CD8-positive, alpha-beta memory T cell (primary cell): ENCODE results near the gene SYVN1. TPM values are rescaled to one million over a fixed set of nuclear protein-coding genes. Genes with fewer than 3 reads are reported as not detected.

Source experiments
- CTCF ChIA-PET: fragments of 350-600 bp; sonication (Branson Sonifier 250); formaldehyde crosslinking; loops from one replicate; lab custom pipeline; 2021; ENCODE audit warnings: antibody characterized with exemption; lab: Charles Lee
- POLR2A ChIA-PET: fragments of 350-600 bp; sonication (Branson Sonifier 250); formaldehyde crosslinking; loops from one replicate; lab custom pipeline; 2021; ENCODE audit warnings: antibody characterized with exemption; lab: Charles Lee
- DNase-seq, 5 donors: peaks; one replicate each; pipeline versions ENCODE4 v3.0.0 to v3.0.0-alpha.2; 2020 to 2022; ENCODE audit warnings: mixed read lengths in 1 of 5
- H3K27ac ChIP-seq: one replicate; pipeline ENCODE4 v1.7.0; 2013; ENCODE audit warnings: low read depth, mild to moderate bottlenecking, low read length, moderate library complexity
- H3K27me3 ChIP-seq: 2 replicates; pipeline ENCODE4 v1.7.0; 2013; ENCODE audit warnings: low read length, mild to moderate bottlenecking; ENCODE audit not compliant: insufficient read depth, poor library complexity, severe bottlenecking
- H3K36me3 ChIP-seq: 2 replicates; pipeline ENCODE4 v1.7.0; 2013; ENCODE audit warnings: mild to moderate bottlenecking, low read length, moderate library complexity; ENCODE audit not compliant: insufficient read depth
- H3K4me1 ChIP-seq: 2 replicates; pipeline ENCODE4 v1.7.0; 2013; ENCODE audit warnings: mild to moderate bottlenecking, low read length, moderate library complexity; ENCODE audit not compliant: insufficient read depth
- H3K4me3 ChIP-seq: 2 replicates; pipeline ENCODE4 v1.7.0; 2013; ENCODE audit warnings: mild to moderate bottlenecking, low read length
- H3K9me3 ChIP-seq: 2 replicates; pipeline ENCODE4 v1.7.0; 2013; ENCODE audit warnings: mild to moderate bottlenecking, low read length
- H3K27ac Mint-ChIP-seq, 8 donors: one replicate each; pipeline ENCODE4 v1.8.0; 2020 to 2021; ENCODE audit warnings: mixed read lengths in 8 of 8, mild to moderate bottlenecking in 6 of 8, inconsistent platforms in 3 of 8, moderate library complexity in 3 of 8
- H3K27me3 Mint-ChIP-seq, 2 donors: one replicate each; pipeline ENCODE4 v1.8.0; 2020 to 2021; ENCODE audit warnings: mixed read lengths in 2 of 2, mild to moderate bottlenecking in 1 of 2, moderate library complexity in 1 of 2
- H3K36me3 Mint-ChIP-seq, 3 donors: one replicate each; pipeline ENCODE4 v1.8.0; 2020 to 2021; ENCODE audit warnings: mixed read lengths in 3 of 3, inconsistent platforms in 1 of 3, mild to moderate bottlenecking in 1 of 3
- H3K4me1 Mint-ChIP-seq, 3 donors: one replicate each; pipeline ENCODE4 v1.8.0; 2020 to 2021; ENCODE audit warnings: mixed read lengths in 3 of 3, inconsistent platforms in 1 of 3, mild to moderate bottlenecking in 1 of 3
- H3K4me3 Mint-ChIP-seq, 7 donors: one replicate each; pipeline ENCODE4 v1.8.0; 2020 to 2021; ENCODE audit warnings: mixed read lengths in 7 of 7, mild to moderate bottlenecking in 6 of 7, moderate library complexity in 4 of 7, inconsistent platforms in 2 of 7
- H3K9me3 Mint-ChIP-seq, 5 donors: one replicate each; pipeline ENCODE4 v1.8.0; 2020 to 2022; ENCODE audit warnings: mixed read lengths in 5 of 5, mild to moderate bottlenecking in 3 of 5, moderate library complexity in 2 of 5, inconsistent platforms in 1 of 5
- polyA plus RNA-seq: library from polyadenylated mRNA; unstranded; fragments of 300-500 nt; fragmentation: Illumina TruSeq; gene quantifications from one replicate; pipeline ENCODE4 v1.2.3, GENCODE V29; 2021
- total RNA-seq, 2 experiments: library from RNA; stranded (reverse); gene quantifications; one replicate each; pipeline ENCODE4 v1.2.3, GENCODE V29; 2021

The SYVN1 gene
- total and polyA plus RNA-seq, 3 experiments from 2014 or later, result 19.6 to 39.7 (median 35.1) TPM

GRCh38 chr11:65148657-65149056 is 14.3 kb upstream of the SYVN1 start:
- Mint-ChIP-seq H3K4me1 (no peaks in the 10 kb centered on the region), H3K36me3 (no peaks in the 10 kb centered on the region), H3K27ac (peak overlapping the region in 1 of 8 donors; percentile 68), H3K9me3 (peaks cover 0 to 3% (median 0%) of the 10 kb centered on the region in 5 donors), H3K27me3 (peaks cover 4 to 10% of the 10 kb centered on the region in 2 donors), H3K4me3 (no peak overlapping the region)
- ChIA-PET CTCF (no interaction called here), POLR2A (no interaction called here)
- Histone ChIP-seq H3K27ac (no peak overlapping the region), H3K27me3 (no peaks in the 10 kb centered on the region), H3K36me3 (no peaks in the 10 kb centered on the region), H3K4me3 (no peak overlapping the region), H3K9me3 (no peaks in the 10 kb centered on the region), H3K4me1 (no peaks in the 10 kb centered on the region)
- DNase-seq, result no peak

DNA sequence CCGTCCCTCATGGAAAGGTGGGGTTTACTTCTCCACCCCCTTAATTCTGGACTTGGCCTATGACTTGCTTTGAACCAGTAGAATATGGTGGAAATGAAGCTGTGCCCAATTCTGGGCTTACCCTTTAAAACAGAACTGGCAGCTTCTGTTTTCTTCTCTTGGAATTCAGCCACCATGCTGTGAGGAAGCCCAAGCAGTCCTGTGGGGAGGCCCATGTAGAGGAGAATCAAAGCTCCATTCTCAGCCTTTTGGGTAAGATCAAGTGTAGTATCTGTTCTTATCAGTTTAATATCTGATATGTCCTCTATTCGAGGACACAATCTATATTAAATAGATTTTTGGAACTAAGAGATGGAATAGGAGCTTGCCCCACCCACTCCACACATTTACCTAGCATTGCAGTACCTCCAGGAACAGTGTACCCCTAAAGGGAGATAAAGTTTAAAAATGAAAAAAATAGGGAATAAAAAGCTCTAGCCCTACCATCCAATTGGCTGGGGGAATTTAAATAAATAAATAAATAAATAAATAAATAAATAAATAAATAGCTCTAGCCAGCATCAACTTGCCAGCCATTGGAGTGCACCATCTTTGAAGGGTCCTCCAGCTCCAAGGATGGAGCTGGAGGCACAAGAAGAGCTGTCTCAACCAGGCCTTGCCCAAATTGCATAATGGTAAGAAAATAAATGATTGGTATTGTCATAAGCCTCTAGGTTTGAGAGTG is 13.2 kb upstream of the SYVN1 start:
- no peaks in the 10 kb centered on the region for H3K4me1 Mint-ChIP-seq
- POLR2A ChIA-PET, result no interaction called here

GRCh38 chr11:65141896-65142494 is 7.7 kb upstream of the SYVN1 start:
- no peaks in the 10 kb centered on the region for H3K36me3 ChIP-seq
- Mint-ChIP-seq H3K4me3 (no peak overlapping the region), H3K9me3 (no peaks in the 10 kb centered on the region), H3K27ac (no peak overlapping the region), H3K27me3 (peaks cover 1 to 14% of the 10 kb centered on the region in 2 donors), H3K4me1 (peaks cover 0 to 2% (median 0%) of the 10 kb centered on the region in 3 donors), H3K36me3 (no peaks in the 10 kb centered on the region)
- no peaks in the 10 kb centered on the region for H3K9me3 ChIP-seq
- ChIA-PET POLR2A (no interaction called here), CTCF (no interaction called here)
- no peak for DNase-seq
- no peak overlapping the region for H3K4me3 ChIP-seq
- no peaks in the 10 kb centered on the region for H3K27me3 ChIP-seq
- H3K27ac ChIP-seq, result no peak overlapping the region
- no peaks in the 10 kb centered on the region for H3K4me1 ChIP-seq

More for the DNA sequence above, 13.2 kb upstream of the SYVN1 start:
- no peak overlapping the region for H3K27ac ChIP-seq
- no peaks in the 10 kb centered on the region for H3K4me1 ChIP-seq
- no peak overlapping the region for H3K4me3 Mint-ChIP-seq
- no peak overlapping the region for H3K4me3 ChIP-seq
- no peaks in the 10 kb centered on the region for H3K36me3 ChIP-seq
- H3K36me3 Mint-ChIP-seq, result no peaks in the 10 kb centered on the region
- H3K27me3 Mint-ChIP-seq, result peaks cover 4 to 14% of the 10 kb centered on the region in 2 donors
- no peaks in the 10 kb centered on the region for H3K27me3 ChIP-seq
- no peaks in the 10 kb centered on the region for H3K9me3 ChIP-seq
- peaks cover 0 to 3% (median 0%) of the 10 kb centered on the region in 5 donors for H3K9me3 Mint-ChIP-seq
- no peak for DNase-seq
- CTCF ChIA-PET, result interaction anchor here (1.1 kb wide), 1 partner anchor 26 kb away, joined by 3 read pairs; the partner anchor contains the start of genes FAU and MRPL49
- no peak overlapping the region for H3K27ac Mint-ChIP-seq

DNA sequence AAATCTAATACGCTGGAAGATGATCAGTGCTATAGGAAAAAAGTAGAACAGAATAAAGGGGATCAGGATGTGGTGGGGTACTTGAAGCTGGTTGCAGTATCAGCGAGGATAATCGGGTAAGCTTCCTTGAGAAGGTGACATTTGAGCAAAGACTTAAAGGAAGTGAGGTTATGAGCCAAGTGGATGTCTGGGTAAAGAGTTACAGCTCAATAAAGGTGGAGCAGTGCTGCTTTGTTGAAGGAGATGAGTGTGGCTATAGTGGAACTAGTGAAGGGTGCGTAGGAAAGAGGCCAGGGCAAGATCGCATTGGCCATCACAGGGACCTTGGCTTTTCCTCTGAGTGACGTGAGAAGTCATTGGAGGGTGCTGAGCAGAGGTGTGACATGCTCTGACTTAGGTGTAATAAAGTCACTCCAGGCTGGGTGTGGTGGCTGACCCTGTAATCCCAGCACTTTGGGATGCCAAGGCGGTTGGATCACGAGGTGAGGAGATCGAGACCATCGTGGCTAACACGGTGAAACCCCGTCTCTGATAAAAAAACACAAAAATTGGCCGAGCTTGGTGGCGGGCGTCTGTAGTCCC is 2.3 kb upstream of the SYVN1 start:
- Histone ChIP-seq H3K4me1 (peaks cover 31% of the 10 kb centered on the region), H3K36me3 (peaks cover 14% of the 10 kb centered on the region), H3K27me3 (no peaks in the 10 kb centered on the region), H3K27ac (no peak overlapping the region), H3K4me3 (no peak overlapping the region), H3K9me3 (no peaks in the 10 kb centered on the region)
- POLR2A ChIA-PET, result interaction anchor here (0.6 to 4.0 kb wide), 6 partner anchors 12 to 1198 kb away, joined by 3 to 60 read pairs (median 4); partner anchors contain the start of genes FAU, MRPL49, NAA40 and SAC3D1
- CTCF ChIA-PET, result interaction anchor here (1.4 to 1.6 kb wide), 2 partner anchors 15 to 26 kb away, joined by 4 read pairs; partner anchors contain the start of gene FAU
- Mint-ChIP-seq H3K27me3 (peaks cover 0 to 5% of the 10 kb centered on the region in 2 donors), H3K4me1 (peaks cover 35 to 47% (median 36%) of the 10 kb centered on the region in 3 donors), H3K27ac (peak overlapping the region; percentile 85 to 100 (median 92)), H3K36me3 (peaks cover 0 to 33% (median 1%) of the 10 kb centered on the region in 3 donors), H3K9me3 (no peaks in the 10 kb centered on the region), H3K4me3 (peak overlapping the region in 5 of 7 donors; percentile 21 to 75 (median 63))
- no peak for DNase-seq

GRCh38 chr11:65135633-65136145 is 1.4 kb upstream of the SYVN1 start:
- peaks cover 0 to 4% of the 10 kb centered on the region in 2 donors for H3K27me3 Mint-ChIP-seq
- Histone ChIP-seq H3K27ac (peak overlapping the region; percentile 100), H3K4me3 (peak overlapping the region; percentile 99), H3K27me3 (no peaks in the 10 kb centered on the region), H3K9me3 (no peaks in the 10 kb centered on the region), H3K36me3 (peaks cover 23% of the 10 kb centered on the region), H3K4me1 (peaks cover 31% of the 10 kb centered on the region)
- H3K4me1 Mint-ChIP-seq, result peaks cover 35 to 52% (median 36%) of the 10 kb centered on the region in 3 donors
- CTCF ChIA-PET, result interaction anchor here (0.9 to 1.6 kb wide), 10 partner anchors 14 to 724 kb away, joined by 3 to 9 read pairs (median 4); partner anchors contain the start of genes FAU, VPS51 and ZNHIT2
- peaks cover 0 to 42% (median 4%) of the 10 kb centered on the region in 3 donors for H3K36me3 Mint-ChIP-seq
- no peaks in the 10 kb centered on the region for H3K9me3 Mint-ChIP-seq
- POLR2A ChIA-PET, result interaction anchor here (0.6 to 4.0 kb wide), 15 partner anchors 11 to 390 kb away, joined by 3 to 60 read pairs (median 4); partner anchors contain the start of genes ARL2, CAPN1, CDC42EP2 and DPF2
- peak overlapping the region; percentile 94 to 100 (median 98) for H3K4me3 Mint-ChIP-seq
- peak overlapping the region; percentile 98 to 100 (median 100) for H3K27ac Mint-ChIP-seq
- DNase-seq, result no peak

- Histone ChIP-seq H3K36me3 (peaks cover 27% of the 10 kb centered on the region), H3K27ac (peak overlapping the region; percentile 100), H3K4me1 (peaks cover 31% of the 10 kb centered on the region), H3K4me3 (peak overlapping the region; percentile 99), H3K27me3 (no peaks in the 10 kb centered on the region), H3K9me3 (no peaks in the 10 kb centered on the region)
- peak; percentile 74 to 93 (median 90) for DNase-seq
- CTCF ChIA-PET, result interaction anchor here (0.6 to 2.2 kb wide), 14 partner anchors 13 to 725 kb away, joined by 3 to 9 read pairs (median 4); partner anchors contain the start of genes CDC42EP2, FAU, MRPL49 and VPS51
- Mint-ChIP-seq H3K4me3 (peak overlapping the region; percentile 94 to 100 (median 98)), H3K9me3 (no peaks in the 10 kb centered on the region), H3K27me3 (peaks cover 0 to 4% of the 10 kb centered on the region in 2 donors), H3K27ac (peak overlapping the region; percentile 98 to 100 (median 100)), H3K4me1 (peaks cover 35 to 52% (median 36%) of the 10 kb centered on the region in 3 donors), H3K36me3 (peaks cover 0 to 48% (median 4%) of the 10 kb centered on the region in 3 donors)
- POLR2A ChIA-PET, result interaction anchor here (0.6 to 4.0 kb wide), 18 partner anchors 11 to 817 kb away, joined by 3 to 60 read pairs (median 4); partner anchors contain the start of genes ARL2, CAPN1, CDC42EP2 and DPF2
These were observed 773 bp upstream of the SYVN1 start for GRCh38 chr11:65134952-65135632.

DNA sequence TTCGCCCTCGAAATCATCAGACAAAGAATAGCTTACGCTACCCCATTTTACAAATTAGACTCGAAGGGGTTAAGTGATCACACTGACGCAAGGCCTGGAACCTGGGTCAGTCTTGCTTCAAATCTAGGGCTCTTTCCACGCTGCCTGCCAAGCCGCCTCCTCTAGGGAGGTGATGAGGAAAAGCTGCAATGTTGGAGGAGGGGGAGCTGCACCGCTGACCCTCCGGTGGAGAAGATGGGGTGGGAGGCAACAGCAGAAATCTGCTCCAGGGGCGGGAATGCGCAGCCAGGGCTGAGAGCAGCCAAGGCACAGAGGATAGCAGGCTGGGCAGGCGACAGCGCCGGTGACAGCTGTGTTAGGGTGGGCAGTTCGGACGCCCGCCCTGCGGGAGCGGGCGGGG is 595 bp downstream of the SYVN1 start:
- POLR2A ChIA-PET, result interaction anchor here (0.6 to 4.0 kb wide), 5 partner anchors 12 to 462 kb away, joined by 3 to 60 read pairs (median 16); partner anchors contain the start of genes FAU, MRPL49, SAC3D1 and TM7SF2
- H3K4me1 Mint-ChIP-seq, result peaks cover 35 to 52% (median 36%) of the 10 kb centered on the region in 3 donors
- H3K36me3 Mint-ChIP-seq, result peaks cover 0 to 61% (median 4%) of the 10 kb centered on the region in 3 donors
- DNase-seq, result no peak
- H3K4me1 ChIP-seq, result peaks cover 31% of the 10 kb centered on the region
- peaks cover 0 to 4% of the 10 kb centered on the region in 2 donors for H3K27me3 Mint-ChIP-seq
- H3K9me3 ChIP-seq, result no peaks in the 10 kb centered on the region
- CTCF ChIA-PET, result interaction anchor here (2.1 to 2.2 kb wide), 2 partner anchors 12 to 182 kb away, joined by 7 read pairs; partner anchors contain the start of genes CDC42EP2, FAU and MRPL49
- H3K9me3 Mint-ChIP-seq, result no peaks in the 10 kb centered on the region
- H3K27ac Mint-ChIP-seq, result peak overlapping the region; percentile 98 to 100 (median 100)
- H3K27ac ChIP-seq, result peak overlapping the region; percentile 100
- peak overlapping the region; percentile 94 to 100 (median 98) for H3K4me3 Mint-ChIP-seq
- no peaks in the 10 kb centered on the region for H3K27me3 ChIP-seq
- peaks cover 41% of the 10 kb centered on the region for H3K36me3 ChIP-seq
- H3K4me3 ChIP-seq, result peak overlapping the region; percentile 99
